Neutrophil (primary cell): ENCODE results near the gene KDM6A.
A peak's percentile ranks its signal among the peaks of the same experiment; 100 is the strongest.

ENCODE experiments used
- H3K27ac ChIP-seq: fragments of 200-600 bp; sonication (generic); 2 replicates; pipeline ENCODE4 v1.5.1; 2016; ENCODE audit warnings: mild to moderate bottlenecking, moderate library complexity
- H3K27me3 ChIP-seq: fragments of 200-600 bp; sonication (generic); 2 replicates; pipeline ENCODE4 v1.6.0; 2016; ENCODE audit warnings: mild to moderate bottlenecking
- H3K36me3 ChIP-seq: fragments of 200-600 bp; sonication (generic); 2 replicates; pipeline ENCODE4 v1.5.1; 2017
- H3K4me1 ChIP-seq, 2 experiments: fragments of 200-600 bp in 1 of 2; sonication (generic) in 1 of 2; 1 replicate in 1 of 2; 2 replicates in 1 of 2; pipeline versions ENCODE4 v1.5.1 to v1.6.1; 2013 to 2016; ENCODE audit warnings: low read depth in 1 of 2, low read length in 1 of 2, mild to moderate bottlenecking in 1 of 2, moderate library complexity in 1 of 2; ENCODE audit not compliant: control insufficient read depth in 1 of 2, insufficient read depth in 1 of 2
- H3K4me3 ChIP-seq, 2 experiments: fragments of 200-600 bp in 1 of 2; sonication (generic) in 1 of 2; 1 replicate in 1 of 2; 2 replicates in 1 of 2; pipeline ENCODE4 v1.5.1; 2013 to 2016; ENCODE audit warnings: low read depth in 1 of 2, low read length in 1 of 2, mild to moderate bottlenecking in 1 of 2, moderate library complexity in 1 of 2
- H3K9me3 ChIP-seq: fragments of 200-600 bp; sonication (generic); 2 replicates; pipeline ENCODE4 v1.5.1; 2016
- TF ChIP-seq, protein P1 (sequence below): fragments of 200-600 bp; sonication (generic); IDR thresholded peaks from 2 replicates; pipeline ENCODE4 v1.5.1; 2016; ENCODE audit warnings: antibody characterized with exemption

The KDM6A gene

DNA sequence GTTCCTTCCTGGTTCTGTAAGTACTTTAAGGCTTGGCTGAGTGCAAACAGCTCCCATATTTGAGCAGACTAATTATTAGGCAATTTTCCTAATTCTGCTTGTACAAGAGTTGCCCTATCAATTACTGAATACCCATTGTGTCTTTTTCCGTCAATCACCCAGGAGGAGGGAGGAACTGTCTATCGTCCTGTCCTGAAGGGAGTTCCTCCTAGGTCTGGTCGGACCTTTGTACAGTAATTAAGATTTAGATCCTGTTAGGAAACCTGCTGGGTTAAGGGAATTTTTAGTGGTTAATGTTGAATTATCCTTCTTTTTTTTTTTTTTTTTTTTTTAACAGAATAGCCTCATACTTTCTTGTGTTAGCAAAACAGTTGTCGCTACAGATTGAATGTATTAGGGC, 130.1 kb downstream of the KDM6A start:
- Histone ChIP-seq H3K27me3 (no peaks in the 10 kb centered on the region), H3K9me3 (no peaks in the 10 kb centered on the region), H3K4me1 (peaks cover 32 to 46% of the 10 kb centered on the region in 2 experiments), H3K4me3 (no peak overlapping the region), H3K36me3 (no peaks in the 10 kb centered on the region), H3K27ac (no peak overlapping the region)
- TF ChIP-seq, protein P1, sequence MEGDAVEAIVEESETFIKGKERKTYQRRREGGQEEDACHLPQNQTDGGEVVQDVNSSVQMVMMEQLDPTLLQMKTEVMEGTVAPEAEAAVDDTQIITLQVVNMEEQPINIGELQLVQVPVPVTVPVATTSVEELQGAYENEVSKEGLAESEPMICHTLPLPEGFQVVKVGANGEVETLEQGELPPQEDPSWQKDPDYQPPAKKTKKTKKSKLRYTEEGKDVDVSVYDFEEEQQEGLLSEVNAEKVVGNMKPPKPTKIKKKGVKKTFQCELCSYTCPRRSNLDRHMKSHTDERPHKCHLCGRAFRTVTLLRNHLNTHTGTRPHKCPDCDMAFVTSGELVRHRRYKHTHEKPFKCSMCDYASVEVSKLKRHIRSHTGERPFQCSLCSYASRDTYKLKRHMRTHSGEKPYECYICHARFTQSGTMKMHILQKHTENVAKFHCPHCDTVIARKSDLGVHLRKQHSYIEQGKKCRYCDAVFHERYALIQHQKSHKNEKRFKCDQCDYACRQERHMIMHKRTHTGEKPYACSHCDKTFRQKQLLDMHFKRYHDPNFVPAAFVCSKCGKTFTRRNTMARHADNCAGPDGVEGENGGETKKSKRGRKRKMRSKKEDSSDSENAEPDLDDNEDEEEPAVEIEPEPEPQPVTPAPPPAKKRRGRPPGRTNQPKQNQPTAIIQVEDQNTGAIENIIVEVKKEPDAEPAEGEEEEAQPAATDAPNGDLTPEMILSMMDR = no peak

DNA sequence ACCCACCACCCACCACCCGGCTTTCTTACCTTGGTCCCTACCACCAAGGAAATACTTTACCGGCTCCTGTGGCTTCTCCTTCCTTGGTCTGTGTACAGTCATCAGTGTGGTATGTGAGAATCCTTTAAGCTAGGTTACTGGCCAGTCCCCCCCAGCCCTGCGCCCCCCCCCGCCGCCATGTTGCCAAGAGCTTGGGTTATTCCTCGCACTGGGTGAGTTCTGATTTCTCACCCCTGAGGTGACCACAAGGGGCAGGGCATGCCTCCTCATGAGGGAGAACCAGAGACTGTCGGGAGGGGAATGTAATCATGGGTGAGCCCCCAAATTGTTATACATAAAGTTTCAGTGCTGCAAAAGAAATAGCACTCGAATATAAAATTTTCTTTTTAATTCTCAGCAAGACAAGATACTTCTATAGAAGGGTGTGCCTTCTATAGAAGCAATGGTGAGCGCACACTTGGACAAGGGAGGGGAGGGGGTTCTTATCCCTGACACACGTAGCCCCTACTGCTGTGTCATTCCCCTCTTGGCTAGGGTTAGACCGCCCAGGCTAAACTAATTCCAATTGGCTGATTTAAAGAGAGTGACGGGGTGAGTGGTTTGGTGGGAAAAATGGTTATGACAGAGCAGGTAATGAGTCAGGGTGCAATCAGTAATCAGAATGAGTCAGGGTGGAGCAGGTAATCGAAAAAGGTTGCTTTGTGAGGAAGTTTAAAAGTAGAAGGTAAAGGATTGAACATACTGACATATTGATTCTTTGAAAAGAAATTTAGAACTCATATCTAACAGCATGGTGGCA, 133.2 kb downstream of the KDM6A start:
- Histone ChIP-seq H3K9me3 (no peaks in the 10 kb centered on the region), H3K4me3 (no peak overlapping the region), H3K27me3 (no peaks in the 10 kb centered on the region), H3K4me1 (peaks cover 27 to 46% of the 10 kb centered on the region in 2 experiments), H3K36me3 (no peaks in the 10 kb centered on the region), H3K27ac (no peak overlapping the region)
- TF ChIP-seq, protein P1 = no peak

DNA sequence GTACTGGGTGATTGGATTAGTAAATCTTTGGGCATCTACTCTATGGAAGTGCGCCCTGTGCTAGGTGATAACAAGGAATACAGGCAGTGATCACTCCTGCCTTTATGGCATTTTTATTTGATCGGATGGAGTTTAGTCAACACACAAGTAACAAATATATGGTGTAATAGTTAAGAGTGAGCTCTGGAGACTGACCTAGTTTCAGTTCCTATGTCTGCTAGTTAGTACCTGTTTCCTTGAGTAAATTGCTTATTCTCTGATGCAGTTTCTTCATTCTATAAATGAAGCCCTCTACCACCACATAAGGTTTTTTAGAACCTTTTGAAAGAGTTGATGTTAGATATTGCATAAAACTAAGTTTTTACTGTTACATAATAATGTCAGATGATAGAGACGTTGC, 134.6 kb downstream of the KDM6A start:
- no peaks in the 10 kb centered on the region for H3K27me3 ChIP-seq
- peaks cover 15 to 39% of the 10 kb centered on the region in 2 experiments for H3K4me1 ChIP-seq
- TF ChIP-seq, protein P1 = no peak
- H3K36me3 ChIP-seq = no peaks in the 10 kb centered on the region
- peak overlapping the region; percentile 48 for H3K27ac ChIP-seq
- no peak overlapping the region for H3K4me3 ChIP-seq
- no peaks in the 10 kb centered on the region for H3K9me3 ChIP-seq

DNA sequence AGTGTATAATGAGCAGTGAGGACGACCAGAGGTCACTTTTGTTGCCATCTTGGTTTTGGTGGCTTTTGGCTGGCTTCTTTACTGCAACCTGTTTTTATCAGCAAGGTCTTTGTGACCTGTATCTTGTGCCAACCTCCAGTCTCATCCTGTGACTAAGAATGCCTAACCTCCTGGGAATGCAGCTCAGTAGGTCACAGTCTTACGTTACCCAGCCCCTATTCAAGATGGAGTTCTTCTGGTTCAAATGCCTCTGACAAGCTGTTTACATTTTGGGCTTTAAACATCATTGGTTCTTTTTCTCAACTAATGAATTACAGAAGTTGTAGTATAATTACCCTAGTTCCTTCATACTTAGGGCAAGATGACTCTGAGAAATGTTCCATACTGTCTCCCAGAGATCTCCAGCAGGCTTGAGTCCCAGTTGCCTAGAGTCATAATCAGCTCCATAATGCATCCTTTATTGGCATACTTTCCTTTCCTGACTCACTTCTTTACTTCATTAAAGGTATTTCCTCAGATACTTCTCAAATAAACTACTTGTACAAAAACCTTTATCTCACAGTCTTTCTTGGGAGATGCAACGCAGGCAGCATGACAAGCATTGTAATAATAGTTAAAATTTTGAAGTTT, 136.5 kb downstream of the KDM6A start:
- H3K36me3 ChIP-seq = no peaks in the 10 kb centered on the region
- TF ChIP-seq, protein P1 = no peak

DNA sequence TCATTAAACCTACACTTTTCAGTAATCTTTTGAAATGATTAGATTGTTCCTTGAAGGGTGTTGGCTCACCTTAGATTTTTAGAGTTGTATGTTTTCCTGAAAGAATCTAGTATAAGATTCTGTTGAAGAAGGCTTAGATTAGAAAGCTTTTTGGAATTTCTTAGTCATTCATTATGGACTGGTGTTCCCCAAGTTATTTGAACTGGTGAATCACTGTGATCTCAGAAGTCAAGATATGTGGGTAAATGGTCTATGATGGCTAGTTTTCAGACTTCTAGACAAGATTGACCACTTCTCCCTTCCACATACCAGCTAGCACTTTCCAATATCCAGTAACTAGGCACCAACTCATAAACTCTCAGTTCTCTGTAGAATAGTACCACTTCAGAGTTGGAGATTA, 138.1 kb downstream of the KDM6A start:
- Histone ChIP-seq H3K27me3 (no peaks in the 10 kb centered on the region), H3K27ac (no peak overlapping the region)

More for the DNA sequence above, 136.5 kb downstream of the KDM6A start:
- Histone ChIP-seq H3K9me3 (no peaks in the 10 kb centered on the region), H3K27ac (peak overlapping the region; percentile 13), H3K27me3 (no peaks in the 10 kb centered on the region), H3K4me1 (peaks cover 6 to 22% of the 10 kb centered on the region in 2 experiments), H3K4me3 (no peak overlapping the region)

More for the DNA sequence above, 138.1 kb downstream of the KDM6A start:
- Histone ChIP-seq H3K4me1 (peaks cover 6 to 19% of the 10 kb centered on the region in 2 experiments), H3K4me3 (no peak overlapping the region), H3K36me3 (no peaks in the 10 kb centered on the region), H3K9me3 (no peaks in the 10 kb centered on the region)
- TF ChIP-seq, protein P1 = no peak
